Measurements from ENCODE around the gene CPT1B. TPM values are rescaled to one million over a fixed set of nuclear protein-coding genes. Genes with fewer than 3 reads are reported as not detected.

Gene CPT1B
- 10.8 to 14.4 TPM (median 12.8 TPM) in 5 replicates for total RNA-seq (2022; extraction: Qiagen RNA extraction)

GRCh38 chr22:50577987-50578775 lies at the start of gene CPT1B:
Gene CPT1B, minus strand, starts transcription at chr22:50578427. Its CDS starts 512 bp downstream, at chr22:50577915.

GRCh38 chr22:50600538-50600937 lies 22.3 kb upstream of the CPT1B start, which contains the start of gene MAPK8IP2:
Gene MAPK8IP2, plus strand, starts transcription at chr22:50600793. Its CDS starts 26 bp downstream, at chr22:50600819.

GRCh38 chr22:50582493-50583293 lies 4.5 kb upstream of the CPT1B start, which contains the start of gene CHKB:
Gene CHKB, minus strand, starts transcription at chr22:50582849. Its CDS starts 68 bp downstream, at chr22:50582781.

GRCh38 chr22:50562523-50563412 lies 15.5 kb downstream of the CPT1B start, which contains the start of gene SYCE3:
Gene SYCE3, minus strand, starts transcription at chr22:50562919. Its CDS starts 6,514 bp downstream, at chr22:50556405.

GRCh38 chr22:50545522-50546325 lies 32.5 kb downstream of the CPT1B start, which contains the start of gene KLHDC7B:
Gene KLHDC7B, plus strand, starts transcription at chr22:50545899. Its CDS starts 345 bp downstream, at chr22:50546244.

GRCh38 chr22:50529897-50530579 lies 48.2 kb downstream of the CPT1B start, which contains the start of gene TYMP:
Gene TYMP, minus strand, starts transcription at chr22:50530012. Its CDS starts 303 bp downstream, at chr22:50529709.

GRCh38 chr22:50525104-50525857 lies 52.9 kb downstream of the CPT1B start, which contains the start of gene SCO2:
Gene SCO2, minus strand, starts transcription at chr22:50525598. Its CDS starts 1,187 bp downstream, at chr22:50524411.

Other genes with a start within 250 kb of the CPT1B start
- gene PPP6R2, start 235.1 kb downstream of the CPT1B start, total RNA-seq (2022; extraction: Qiagen RNA extraction): 9.1 to 13.3 TPM (median 12.5 TPM) in 5 replicates
- 20.3 to 24.9 TPM (median 22.4 TPM) in 5 replicates for gene SBF1, start 103.4 kb downstream of the CPT1B start, total RNA-seq (2022; extraction: Qiagen RNA extraction)
- gene ADM2, start 96.9 kb downstream of the CPT1B start, total RNA-seq (2022; extraction: Qiagen RNA extraction): 0.44 to 0.91 TPM (median 0.63 TPM) in 5 replicates
- not detected in 5 replicates for gene MIOX, start 91.6 kb downstream of the CPT1B start, total RNA-seq (2022; extraction: Qiagen RNA extraction)
- 35.7 to 48.9 TPM (median 47.1 TPM) in 5 replicates for gene LMF2, start 70.7 kb downstream of the CPT1B start, total RNA-seq (2022; extraction: Qiagen RNA extraction)
- gene NCAPH2, start 70.2 kb downstream of the CPT1B start, total RNA-seq (2022; extraction: Qiagen RNA extraction): 34.9 to 42.3 TPM (median 38.0 TPM) in 5 replicates
- 2.2 to 6.4 TPM (median 5.4 TPM) in 5 replicates for gene SCO2, start 52.8 kb downstream of the CPT1B start, total RNA-seq (2022; extraction: Qiagen RNA extraction)
- 12.1 to 17.2 TPM (median 16.4 TPM) in 5 replicates for gene TYMP, start 48.4 kb downstream of the CPT1B start, total RNA-seq (2022; extraction: Qiagen RNA extraction)
- 0.02 to 0.05 TPM (median 0.02 TPM) in 3 of 5 replicates, not detected in the others for gene KLHDC7B, start 32.5 kb downstream of the CPT1B start, total RNA-seq (2022; extraction: Qiagen RNA extraction)
- 0.25 to 0.52 TPM (median 0.48 TPM) in 3 of 5 replicates, not detected in the others for gene SYCE3, start 15.5 kb downstream of the CPT1B start, total RNA-seq (2022; extraction: Qiagen RNA extraction)
- 14.9 to 20.5 TPM (median 18.3 TPM) in 5 replicates for gene CHKB, start 4.4 kb upstream of the CPT1B start, total RNA-seq (2022; extraction: Qiagen RNA extraction)
- gene MAPK8IP2, start 22.4 kb upstream of the CPT1B start, total RNA-seq (2022; extraction: Qiagen RNA extraction): 2.8 to 4.1 TPM (median 3.6 TPM) in 5 replicates
- gene ARSA, start 49.7 kb upstream of the CPT1B start, total RNA-seq (2022; extraction: Qiagen RNA extraction): 20.0 to 25.1 TPM (median 22.4 TPM) in 5 replicates
- gene SHANK3, start 94.4 kb upstream of the CPT1B start, total RNA-seq (2022; extraction: Qiagen RNA extraction): 3.3 to 5.2 TPM (median 4.1 TPM) in 5 replicates
- gene ACR, start 159.8 kb upstream of the CPT1B start, total RNA-seq (2022; extraction: Qiagen RNA extraction): 0.13 to 0.15 TPM in 2 of 5 replicates, not detected in the others
- gene RABL2B, start 205.2 kb upstream of the CPT1B start, total RNA-seq (2022; extraction: Qiagen RNA extraction): 17.3 to 20.1 TPM (median 17.5 TPM) in 5 replicates